Measurements from ENCODE around the gene FAM117B.

- TF ChIP-seq CTCF (conservative IDR thresholded peaks at IDR 0.05; ENCODE audit: low read depth, low read length) (no peak), EZH2 (IDR thresholded peaks at IDR 0.05; ENCODE audit: borderline replicate concordance, low read depth, low read length, poor library complexity, severe bottlenecking) (no peak)
These were observed 68.3 kb downstream of the FAM117B start for GRCh38 chr2:202703091-202703490.

All from A673 (cell line).